PFSK-1 (cell line): ENCODE measurements around the gene LPXN.

ENCODE experiments used
- POLR2AphosphoS5 ChIP-seq: IDR thresholded peaks from 2 replicates; pipeline ENCODE4 v1.6.1; 2012; ENCODE audit warnings: low read depth, mild to moderate bottlenecking, control low read depth, low read length, moderate library complexity
- REST ChIP-seq, 2 experiments: IDR thresholded peaks; 2 replicates each; pipeline versions ENCODE4 v1.6.1 to v1.8.0; 2011 to 2012; ENCODE audit warnings: low read depth in 2 of 2, low read length in 2 of 2, control low read depth in 1 of 2, inconsistent platforms in 1 of 2, mild to moderate bottlenecking in 1 of 2, moderate library complexity in 1 of 2; ENCODE audit not compliant: insufficient read depth in 1 of 2
- SIN3A ChIP-seq: IDR thresholded peaks from 2 replicates; pipeline ENCODE4 v1.6.1; 2012; ENCODE audit warnings: mild to moderate bottlenecking, low read length, moderate library complexity, borderline replicate concordance; ENCODE audit not compliant: insufficient read depth
- TAF1 ChIP-seq: IDR thresholded peaks from 2 replicates; pipeline ENCODE4 v1.6.1; 2012; ENCODE audit warnings: low read length, control low read depth, borderline replicate concordance; ENCODE audit not compliant: insufficient read depth

GRCh38 chr11:58493676-58494075 is 82.0 kb downstream of the LPXN start:
- TF ChIP-seq SIN3A (no peak), POLR2AphosphoS5 (no peak), REST (IDR thresholded peaks at IDR 0.05; ENCODE audit: insufficient read depth in 1 of 2, low read depth in 2 of 2, low read length in 2 of 2) (no peak), TAF1 (no peak)
